B cell (primary cell): ENCODE data around the gene TMEM38A. TPM values are rescaled to one million over a fixed set of nuclear protein-coding genes. Genes with fewer than 3 reads are reported as not detected.

Source experiments
- ATAC-seq: fragments of 200-7000 bp; cut with Tn5 transposase; one replicate; pipeline ENCODE4 v1.10.0; 2021; ENCODE audit warnings: low read depth, mild to moderate bottlenecking, moderate number of reproducible peaks, moderate library complexity
- CTCF ChIA-PET: fragments of 350-600 bp; sonication (Branson Sonifier 250); formaldehyde crosslinking; loops from one replicate; lab custom pipeline; 2021; ENCODE audit warnings: antibody characterized with exemption, inconsistent platforms; lab: Charles Lee
- POLR2A ChIA-PET: fragments of 350-600 bp; sonication (Branson Sonifier 250); formaldehyde crosslinking; loops from one replicate; lab custom pipeline; 2021; ENCODE audit warnings: antibody characterized with exemption; lab: Charles Lee
- DNase-seq: peaks from one replicate; pipeline ENCODE4 v3.0.0; 2013
- H2AFZ ChIP-seq: 2 replicates; pipeline ENCODE4 v1.6.1; 2012; ENCODE audit warnings: mild to moderate bottlenecking, low read depth, low read length; ENCODE audit not compliant: insufficient read depth, poor library complexity, severe bottlenecking
- H3K27ac ChIP-seq, 2 donors: 1 replicate in 1 of 2; 2 replicates in 1 of 2; pipeline ENCODE4 v1.5.1; 2012 to 2013; ENCODE audit warnings: low read length in 2 of 2, mild to moderate bottlenecking in 2 of 2, moderate library complexity in 1 of 2
- H3K27me3 ChIP-seq, 4 experiments: fragments of 200-600 bp in 1 of 4; sonication (generic) in 1 of 4; replicated peaks in 1 of 4; 1 replicate in 2 of 4; 2 replicates in 2 of 4; pipeline versions ENCODE4 v1.6.1 to v1.7.0; 2013 to 2016; ENCODE audit warnings: low read length in 3 of 4, mild to moderate bottlenecking in 2 of 4, mixed read lengths in 1 of 4, moderate library complexity in 1 of 4; ENCODE audit not compliant: insufficient read depth in 4 of 4, control insufficient read depth in 3 of 4; ENCODE audit errors: control extremely low read depth in 1 of 4
- H3K36me3 ChIP-seq, 2 experiments: replicated peaks in 1 of 2; 1 replicate in 1 of 2; 2 replicates in 1 of 2; pipeline versions ENCODE4 v1.6.1 to v1.7.1; 2013; ENCODE audit warnings: low read length in 1 of 2; ENCODE audit not compliant: insufficient read depth in 2 of 2, control insufficient read depth in 1 of 2; ENCODE audit errors: control extremely low read depth in 1 of 2, extremely low read depth in 1 of 2
- H3K4me1 ChIP-seq, 2 donors: fragments of 200-600 bp in 1 of 2; sonication (generic) in 1 of 2; 1 replicate in 1 of 2; 2 replicates in 1 of 2; pipeline versions ENCODE4 v1.5.1 to v1.6.1; 2013 to 2017; ENCODE audit warnings: low read length in 2 of 2; ENCODE audit not compliant: control insufficient read depth in 2 of 2, insufficient read depth in 2 of 2
- H3K4me2 ChIP-seq: replicated peaks from 2 replicates; pipeline ENCODE3; 2012; ENCODE audit warnings: mild to moderate bottlenecking, low read depth, low read length; ENCODE audit not compliant: poor library complexity, severe bottlenecking
- H3K4me3 ChIP-seq, 5 experiments: fragments of 200-600 bp in 1 of 5; sonication (generic) in 1 of 5; 1 replicate in 3 of 5; 2 replicates in 2 of 5; pipeline versions ENCODE4 v1.5.1 to v1.7.0; 2011 to 2016; ENCODE audit warnings: low read length in 4 of 5, mild to moderate bottlenecking in 4 of 5, low read depth in 2 of 5, control low read depth in 1 of 5, moderate library complexity in 1 of 5; ENCODE audit not compliant: insufficient read depth in 1 of 5; ENCODE audit errors: control extremely low read depth in 1 of 5, extremely low read depth in 1 of 5
- H3K79me2 ChIP-seq: fragments of 200-600 bp; sonication (generic); one replicate; pipeline ENCODE4 v1.6.0; 2016; ENCODE audit warnings: low read length; ENCODE audit not compliant: control insufficient read depth, insufficient read depth
- H3K9ac ChIP-seq: fragments of 200-600 bp; sonication (generic); 2 replicates; pipeline ENCODE4 v1.6.1; 2017; ENCODE audit warnings: mild to moderate bottlenecking, low read length, moderate library complexity
- H3K9me3 ChIP-seq, 3 donors: one replicate each; pipeline versions ENCODE4 v1.6.1 to v1.7.1; 2013; ENCODE audit warnings: low read length in 2 of 3; ENCODE audit not compliant: control insufficient read depth in 2 of 3, insufficient read depth in 1 of 3; ENCODE audit errors: control extremely low read depth in 1 of 3
- H4K20me1 ChIP-seq: 2 replicates; pipeline ENCODE4 v1.6.0; 2012; ENCODE audit warnings: mild to moderate bottlenecking, low read length; ENCODE audit not compliant: insufficient read depth, control insufficient read depth, poor library complexity, severe bottlenecking
- H3K27ac Mint-ChIP-seq: one replicate; pipeline ENCODE4 v1.8.0; 2021; ENCODE audit warnings: mixed read lengths
- H3K27me3 Mint-ChIP-seq: one replicate; pipeline ENCODE4 v1.8.0; 2021; ENCODE audit warnings: mixed read lengths
- H3K4me1 Mint-ChIP-seq: one replicate; pipeline ENCODE4 v1.8.0; 2021; ENCODE audit warnings: mixed read lengths
- H3K4me3 Mint-ChIP-seq: one replicate; pipeline ENCODE4 v1.8.0; 2021; ENCODE audit warnings: mixed read lengths
- H3K9me3 Mint-ChIP-seq: one replicate; pipeline ENCODE4 v1.8.0; 2022; ENCODE audit warnings: mixed read lengths; ENCODE audit not compliant: insufficient read depth
- CTCF ChIP-seq: fragments of 200-600 bp; IDR thresholded peaks from one replicate; pipeline ENCODE4 v1.8.0; 2022; ENCODE audit warnings: antibody characterized with exemption, mild to moderate bottlenecking
- EZH2 ChIP-seq: IDR thresholded peaks from 2 replicates; pipeline ENCODE4 v1.6.1; 2012; ENCODE audit warnings: borderline replicate concordance, low read depth, mild to moderate bottlenecking, moderate library complexity, low read length; ENCODE audit not compliant: insufficient read depth, poor library complexity, severe bottlenecking
- WGBS: methylation state at CpG from one replicate; pipeline ENCODE4 v1.1.5; 2013; ENCODE audit warnings: missing lambda C conversion rate; ENCODE audit not compliant: insufficient coverage; 5-methylcytosine and 5-hydroxymethylcytosine counted together
- intact Hi-C: fragments of 100-400 bp; cut with micrococcal nuclease; formaldehyde crosslinking; loops from one replicate; pipeline ENCODE4 v1.10.0; 2022
- polyA plus RNA-seq: library from polyadenylated mRNA; depleted of rRNA; stranded (reverse); fragments of >200 nt; gene quantifications from 2 replicates; pipeline ENCODE4 v1.2.3, GENCODE V29; 2012
- total RNA-seq, 2 donors: library from RNA; stranded (reverse); fragments of 120-200 nt in 1 of 2; gene quantifications; 1 replicate in 1 of 2; 2 replicates in 1 of 2; pipeline versions ENCODE4 v1.2.3 to v1.2.4, GENCODE V29; 2013 to 2022

The TMEM38A gene
- total and polyA plus RNA-seq, 2 donors (not counting 1 experiment from before 2014, with no cell fraction given), result 5.7 to 7.1 TPM

- no peaks in the 10 kb centered on the region for H3K9me3 Mint-ChIP-seq
- Histone ChIP-seq H3K27ac (peak overlapping the region; percentile 36 to 85), H4K20me1 (peaks cover 52% of the 10 kb centered on the region), H3K36me3 (peaks cover 0 to 42% of the 10 kb centered on the region in 2 experiments), H3K9me3 (peaks cover 0 to 4% (median 0%) of the 10 kb centered on the region in 3 donors), H3K4me2 (peak overlapping the region; percentile 100), H3K79me2 (peaks cover 70% of the 10 kb centered on the region), H3K27me3 (no peaks in the 10 kb centered on the region), H3K9ac (peak overlapping the region; percentile 85), H3K4me1 (peaks cover 23 to 27% of the 10 kb centered on the region in 2 donors), H3K4me3 (peak overlapping the region; percentile 11 to 92 (median 77)), H2AFZ (peak overlapping the region; percentile 65)
- H3K4me1 Mint-ChIP-seq, result peaks cover 57% of the 10 kb centered on the region
- H3K27ac Mint-ChIP-seq, result peak overlapping the region; percentile 89
- H3K27me3 Mint-ChIP-seq, result no peaks in the 10 kb centered on the region
- ATAC-seq (no peak), DNase-seq (peak; percentile 42)
- under 1% methylated on average over 45 of the region's 52 CpGs for WGBS
- intact Hi-C loops, result no loop called here
- CTCF ChIA-PET, result interaction anchor here (1.0 to 2.9 kb wide), 7 partner anchors 9 to 43 kb away, joined by 3 to 12 read pairs (median 5); partner anchors contain the start of genes SMIM7 and TMEM38A
- TF ChIP-seq CTCF (no peak), EZH2 (no peak)
- POLR2A ChIA-PET, result interaction anchor here (0.5 to 3.5 kb wide), 8 partner anchors 17 to 1394 kb away, joined by 3 to 43 read pairs (median 4); partner anchors contain the start of gene SMIM7
- H3K4me3 Mint-ChIP-seq, result peak overlapping the region; percentile 90
Observed at GRCh38 chr19:16627193-16627927, 33.6 kb upstream of the TMEM38A start.

GRCh38 chr19:16627928-16628182 lies 33.1 kb upstream of the TMEM38A start:
- Histone ChIP-seq H3K9me3 (peaks cover 0 to 4% (median 0%) of the 10 kb centered on the region in 3 donors), H3K27me3 (no peaks in the 10 kb centered on the region), H2AFZ (peak overlapping the region; percentile 65), H3K4me3 (peak overlapping the region; percentile 11 to 92 (median 77)), H4K20me1 (peaks cover 47% of the 10 kb centered on the region), H3K79me2 (peaks cover 70% of the 10 kb centered on the region), H3K9ac (peak overlapping the region; percentile 85), H3K27ac (peak overlapping the region in 1 of 2 donors; percentile 85), H3K36me3 (peaks cover 0 to 40% of the 10 kb centered on the region in 2 experiments), H3K4me2 (peak overlapping the region; percentile 100), H3K4me1 (peaks cover 23 to 27% of the 10 kb centered on the region in 2 donors)
- ATAC-seq (no peak), DNase-seq (no peak)
- intact Hi-C loops, result loop anchor here (1.0 kb wide), 5 partner anchors 32 to 132 kb away; partner anchors contain the start of genes C19orf44, CALR3, CHERP and SLC35E1
- WGBS, result under 1% methylated on average over 37 of the region's 38 CpGs
- Mint-ChIP-seq H3K27ac (peak overlapping the region; percentile 98), H3K27me3 (no peaks in the 10 kb centered on the region), H3K9me3 (no peaks in the 10 kb centered on the region), H3K4me1 (peaks cover 56% of the 10 kb centered on the region), H3K4me3 (peak overlapping the region; percentile 97)
- TF ChIP-seq EZH2 (no peak), CTCF (no peak)
- CTCF ChIA-PET, result interaction anchor here (1.0 to 2.9 kb wide), 7 partner anchors 9 to 44 kb away, joined by 3 to 12 read pairs (median 5); partner anchors contain the start of genes SMIM7 and TMEM38A
- POLR2A ChIA-PET, result interaction anchor here (0.5 to 3.5 kb wide), 8 partner anchors 9 to 1395 kb away, joined by 3 to 43 read pairs (median 3); partner anchors contain the start of gene SMIM7
